OCI-LY7 (cell line): ENCODE results near the gene CCDC93.

Experiments used
- CTCF ChIP-seq: fragments of 200-600 bp; sonication (generic); conservative IDR thresholded peaks from 2 replicates; pipeline ENCODE4 v1.5.1; 2014; ENCODE audit warnings: mild to moderate bottlenecking, antibody characterized with exemption, low read length, moderate library complexity, mixed read lengths
- EZH2phosphoT487 ChIP-seq: fragments of 200-600 bp; sonication (generic); IDR thresholded peaks from 2 replicates; pipeline ENCODE4 v1.6.1; 2018; ENCODE audit warnings: low read depth, borderline replicate concordance, mild to moderate bottlenecking, mixed run types, antibody characterized with exemption, low read length, moderate library complexity, mixed read lengths

- no peak for TF ChIP-seq CTCF
- TF ChIP-seq EZH2phosphoT487, result no peak
Observed at GRCh38 chr2:118062669-118063068, 48.8 kb upstream of the CCDC93 start.
